Astrocyte (in vitro differentiated cells and primary cell): ENCODE data around the gene ENOPH1.

Experiments
- CTCF ChIP-seq: IDR thresholded peaks from 2 replicates; pipeline ENCODE4 v1.5.1; 2011; ENCODE audit warnings: low read depth, mild to moderate bottlenecking, inconsistent platforms, low read length, moderate library complexity; ENCODE audit not compliant: insufficient read depth
- EZH2 ChIP-seq: IDR thresholded peaks from 2 replicates; pipeline ENCODE4 v1.6.1; 2012; ENCODE audit warnings: mild to moderate bottlenecking, low read length, inconsistent platforms; ENCODE audit not compliant: insufficient read depth

- TF ChIP-seq CTCF (peak; percentile 64), EZH2 (no peak)
Measured at GRCh38 chr4:82428969-82429727, 1.2 kb upstream of the ENOPH1 start.
